NT2/D1 (cell line): Measurements from ENCODE around the gene GLIS1.
"Not testable (repeated sequence)": the region's sequence is repeated elsewhere in the genome, so short reads cannot be mapped to it uniquely, and the experiment has no call there.

Experiments used
- DNase-seq: peaks from one replicate; pipeline ENCODE4 v3.0.0-alpha.2; 2011; ENCODE audit warnings: low read depth, low spot score
- H3K27me3 ChIP-seq: 2 replicates; pipeline ENCODE4 v1.6.0; 2011; ENCODE audit warnings: mild to moderate bottlenecking; ENCODE audit not compliant: insufficient read length, insufficient read depth
- H3K36me3 ChIP-seq: 2 replicates; pipeline ENCODE4 v1.6.1; 2011; ENCODE audit warnings: mild to moderate bottlenecking, low read length, mixed read lengths; ENCODE audit not compliant: insufficient read depth, insufficient read length
- H3K4me1 ChIP-seq: 2 replicates; pipeline ENCODE4 v1.5.1; 2011; ENCODE audit not compliant: insufficient read depth, insufficient read length
- H3K4me3 ChIP-seq: 2 replicates; pipeline ENCODE4 v1.5.1; 2011; ENCODE audit warnings: low read depth; ENCODE audit not compliant: insufficient read length
- H3K9ac ChIP-seq: 2 replicates; pipeline ENCODE4 v1.6.0; 2011; ENCODE audit warnings: low read depth; ENCODE audit not compliant: insufficient read length
- H3K9me3 ChIP-seq: 2 replicates; pipeline ENCODE4 v1.5.1; 2011; ENCODE audit warnings: mild to moderate bottlenecking, low read length; ENCODE audit not compliant: insufficient read depth
- SUZ12 ChIP-seq: IDR thresholded peaks from 2 replicates; pipeline ENCODE4 v1.6.1; 2011; ENCODE audit not compliant: insufficient read length, insufficient read depth; ENCODE audit errors: extremely low read depth
- YY1 ChIP-seq: IDR thresholded peaks from 2 replicates; pipeline ENCODE4 v1.6.1; 2011; ENCODE audit not compliant: insufficient read length, insufficient read depth
- ZNF274 ChIP-seq: IDR thresholded peaks from 2 replicates; pipeline ENCODE4 v1.6.1; 2011; ENCODE audit warnings: mild to moderate bottlenecking, low read depth, low read length

GLIS1 gene

GRCh38 chr1:53652441-53653199, 86.3 kb downstream of the GLIS1 start:
- H3K9me3 ChIP-seq, result no peaks in the 10 kb centered on the region
- no peaks in the 10 kb centered on the region for H3K36me3 ChIP-seq
- DNase-seq, result no peak
- no peaks in the 10 kb centered on the region for H3K27me3 ChIP-seq
- H3K4me3 ChIP-seq, result no peak overlapping the region
- TF ChIP-seq SUZ12, result no peak
- TF ChIP-seq YY1, result no peak
- TF ChIP-seq ZNF274, result no peak
- H3K4me1 ChIP-seq, result no peaks in the 10 kb centered on the region
- no peak overlapping the region for H3K9ac ChIP-seq

GRCh38 chr1:53651356-53651755, 87.6 kb downstream of the GLIS1 start:
- Histone ChIP-seq H3K36me3 (no peaks in the 10 kb centered on the region), H3K9me3 (no peaks in the 10 kb centered on the region), H3K4me1 (no peaks in the 10 kb centered on the region), H3K4me3 (no peak overlapping the region), H3K27me3 (no peaks in the 10 kb centered on the region), H3K9ac (no peak overlapping the region)
- TF ChIP-seq ZNF274 (no peak), YY1 (no peak), SUZ12 (no peak)
- DNase-seq, result no peak

- no peak for DNase-seq
- no peak overlapping the region for H3K4me3 ChIP-seq
- H3K4me1 ChIP-seq, result peaks cover 7% of the 10 kb centered on the region
- no peak overlapping the region for H3K9ac ChIP-seq
- no peaks in the 10 kb centered on the region for H3K36me3 ChIP-seq
- no peaks in the 10 kb centered on the region for H3K27me3 ChIP-seq
- no peaks in the 10 kb centered on the region for H3K9me3 ChIP-seq
- no peak for TF ChIP-seq YY1
- TF ChIP-seq SUZ12, result no peak
Observed at GRCh38 chr1:53648516-53648915, 90.4 kb downstream of the GLIS1 start.

GRCh38 chr1:53647915-53648314, 91.0 kb downstream of the GLIS1 start:
- H3K4me3 ChIP-seq, H3K9me3 ChIP-seq, DNase-seq, H3K27me3 ChIP-seq, H3K36me3 ChIP-seq, H3K9ac ChIP-seq: not testable (repeated sequence)
- peaks cover 12% of the 10 kb centered on the region for H3K4me1 ChIP-seq

GRCh38 chr1:53646732-53647131, 92.2 kb downstream of the GLIS1 start:
- DNase-seq, result no peak

GRCh38 chr1:53645690-53646078, 93.3 kb downstream of the GLIS1 start:
- Histone ChIP-seq H3K4me3 (no peak overlapping the region), H3K9ac (no peak overlapping the region), H3K4me1 (peaks cover 17% of the 10 kb centered on the region), H3K27me3 (no peaks in the 10 kb centered on the region), H3K36me3 (no peaks in the 10 kb centered on the region), H3K9me3 (no peaks in the 10 kb centered on the region)
- TF ChIP-seq SUZ12, result no peak
- TF ChIP-seq ZNF274, result no peak
- TF ChIP-seq YY1, result no peak
- no peak for DNase-seq

More at GRCh38 chr1:53646732-53647131, 92.2 kb downstream of the GLIS1 start:
- no peak overlapping the region for H3K4me3 ChIP-seq
- TF ChIP-seq SUZ12, result no peak
- no peak for TF ChIP-seq ZNF274
- H3K9ac ChIP-seq, result no peak overlapping the region
- H3K27me3 ChIP-seq, result no peaks in the 10 kb centered on the region
- no peaks in the 10 kb centered on the region for H3K9me3 ChIP-seq
- no peaks in the 10 kb centered on the region for H3K36me3 ChIP-seq
- H3K4me1 ChIP-seq, result peaks cover 12% of the 10 kb centered on the region

GRCh38 chr1:53644909-53645689, 93.9 kb downstream of the GLIS1 start:
- H3K9me3 ChIP-seq, result no peaks in the 10 kb centered on the region
- H3K36me3 ChIP-seq, result no peaks in the 10 kb centered on the region
- no peak overlapping the region for H3K9ac ChIP-seq
- H3K4me1 ChIP-seq, result peaks cover 17% of the 10 kb centered on the region
- TF ChIP-seq ZNF274, result no peak
- no peak for TF ChIP-seq YY1
- no peak for TF ChIP-seq SUZ12
- no peak for DNase-seq
- H3K4me3 ChIP-seq, result no peak overlapping the region
- H3K27me3 ChIP-seq, result no peaks in the 10 kb centered on the region
